Neural progenitor cell (in vitro differentiated cells): ENCODE data around the gene FAM110D. TPM values are rescaled to one million over a fixed set of nuclear protein-coding genes. Genes with fewer than 3 reads are reported as not detected.

Experiments used
- DNase-seq: peaks from one replicate; pipeline ENCODE4 v3.0.0-alpha.2; 2016; ENCODE audit warnings: low spot score
- H2AFZ ChIP-seq: fragments of 200-600 bp; sonication (generic); replicated peaks from 2 replicates; pipeline ENCODE4 v1.6.1; 2016; ENCODE audit warnings: antibody characterized with exemption
- H3F3A ChIP-seq: fragments of 200-600 bp; sonication (generic); 2 replicates; pipeline ENCODE4 v1.6.1; 2016; ENCODE audit warnings: antibody characterized with exemption, low read depth
- H3K27ac ChIP-seq: fragments of 200-600 bp; sonication (generic); 2 replicates; pipeline ENCODE4 v1.5.1; 2016; ENCODE audit warnings: mild to moderate bottlenecking
- H3K27me3 ChIP-seq: fragments of 200-600 bp; sonication (generic); 2 replicates; pipeline ENCODE4 v1.6.1; 2016; ENCODE audit warnings: mild to moderate bottlenecking, moderate library complexity
- H3K36me3 ChIP-seq: fragments of 200-600 bp; sonication (generic); 2 replicates; pipeline ENCODE4 v1.5.1; 2016
- H3K4me1 ChIP-seq: fragments of 200-600 bp; sonication (generic); 2 replicates; pipeline ENCODE4 v1.6.1; 2016; ENCODE audit warnings: mixed run types
- H3K4me2 ChIP-seq: fragments of 200-600 bp; sonication (generic); 2 replicates; pipeline ENCODE4 v1.6.1; 2016
- H3K4me3 ChIP-seq: fragments of 200-600 bp; sonication (generic); 2 replicates; pipeline ENCODE4 v1.5.1; 2016
- H3K79me2 ChIP-seq: fragments of 200-600 bp; sonication (generic); 2 replicates; pipeline ENCODE4 v1.6.1; 2016; ENCODE audit warnings: low read depth
- H3K9ac ChIP-seq: fragments of 200-600 bp; sonication (generic); 2 replicates; pipeline ENCODE4 v1.6.1; 2016
- H3K9me3 ChIP-seq: fragments of 200-600 bp; sonication (generic); 2 replicates; pipeline ENCODE4 v1.5.1; 2016; ENCODE audit warnings: low read depth
- H4K20me1 ChIP-seq: fragments of 200-600 bp; sonication (generic); 2 replicates; pipeline ENCODE4 v1.6.1; 2016; ENCODE audit warnings: low read depth
- H3K27ac Mint-ChIP-seq: 3 replicates; pipeline ENCODE4 v1.8.0; 2021; ENCODE audit warnings: mixed read lengths
- H3K27me3 Mint-ChIP-seq: 2 replicates; pipeline ENCODE4 v1.8.0; 2022; ENCODE audit warnings: low read depth, mild to moderate bottlenecking, inconsistent platforms, moderate library complexity, mixed read lengths; ENCODE audit not compliant: insufficient read depth
- H3K36me3 Mint-ChIP-seq: 3 replicates; pipeline ENCODE4 v1.8.0; 2021; ENCODE audit warnings: mixed read lengths
- H3K4me1 Mint-ChIP-seq: 3 replicates; pipeline ENCODE4 v1.8.0; 2021; ENCODE audit warnings: mixed read lengths
- H3K4me3 Mint-ChIP-seq: 3 replicates; pipeline ENCODE4 v1.8.0; 2021; ENCODE audit warnings: mild to moderate bottlenecking, moderate library complexity, mixed read lengths
- H3K9me3 Mint-ChIP-seq: 3 replicates; pipeline ENCODE4 v1.8.0; 2020; ENCODE audit warnings: mixed read lengths
- EZH2 ChIP-seq: fragments of 200-600 bp; sonication (generic); IDR thresholded peaks from 2 replicates; pipeline ENCODE4 v1.6.1; 2017; ENCODE audit warnings: antibody characterized with exemption, mild to moderate bottlenecking, moderate library complexity
- EZH2phosphoT487 ChIP-seq: fragments of 200-600 bp; sonication (generic); IDR thresholded peaks from 2 replicates; pipeline ENCODE4 v1.6.1; 2017; ENCODE audit warnings: antibody characterized with exemption
- total RNA-seq: library from RNA; depleted of rRNA; stranded (reverse); fragments of >200 nt; gene quantifications from 2 replicates; pipeline ENCODE4 v1.2.3, GENCODE V29; 2015; ENCODE audit warnings: low replicate concordance
- TF ChIP-seq, protein P1 (sequence below): fragments of 200-600 bp; sonication (generic); IDR thresholded peaks from 2 replicates; pipeline ENCODE4 v1.5.1; 2017; ENCODE audit warnings: antibody characterized with exemption, mild to moderate bottlenecking

Gene FAM110D
- total RNA-seq, 1 donor from 2014 or later = 0.28 TPM

DNA sequence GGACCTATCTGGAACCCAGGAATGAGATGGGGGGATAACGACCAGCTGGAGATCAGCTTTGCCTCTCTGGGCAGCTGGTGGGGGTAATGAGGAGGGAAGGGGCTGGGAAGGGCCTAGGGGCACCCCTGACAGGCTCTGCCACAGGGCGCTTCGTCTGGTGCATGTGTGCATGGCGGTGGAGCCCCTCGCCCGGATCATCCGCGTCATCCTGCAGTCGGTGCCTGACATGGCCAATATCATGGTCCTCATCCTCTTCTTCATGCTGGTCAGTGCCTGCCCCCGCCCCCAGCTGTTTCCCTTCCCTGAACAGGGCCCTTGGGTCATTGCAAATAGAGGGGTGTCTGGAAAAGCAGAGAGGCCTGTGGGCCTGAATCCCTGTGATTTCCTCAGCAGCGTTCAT, 38.9 kb downstream of the FAM110D start:
- H3K4me3 ChIP-seq = no peak overlapping the region
- TF ChIP-seq EZH2phosphoT487 (no peak), EZH2 (no peak)
- TF ChIP-seq, protein P1, sequence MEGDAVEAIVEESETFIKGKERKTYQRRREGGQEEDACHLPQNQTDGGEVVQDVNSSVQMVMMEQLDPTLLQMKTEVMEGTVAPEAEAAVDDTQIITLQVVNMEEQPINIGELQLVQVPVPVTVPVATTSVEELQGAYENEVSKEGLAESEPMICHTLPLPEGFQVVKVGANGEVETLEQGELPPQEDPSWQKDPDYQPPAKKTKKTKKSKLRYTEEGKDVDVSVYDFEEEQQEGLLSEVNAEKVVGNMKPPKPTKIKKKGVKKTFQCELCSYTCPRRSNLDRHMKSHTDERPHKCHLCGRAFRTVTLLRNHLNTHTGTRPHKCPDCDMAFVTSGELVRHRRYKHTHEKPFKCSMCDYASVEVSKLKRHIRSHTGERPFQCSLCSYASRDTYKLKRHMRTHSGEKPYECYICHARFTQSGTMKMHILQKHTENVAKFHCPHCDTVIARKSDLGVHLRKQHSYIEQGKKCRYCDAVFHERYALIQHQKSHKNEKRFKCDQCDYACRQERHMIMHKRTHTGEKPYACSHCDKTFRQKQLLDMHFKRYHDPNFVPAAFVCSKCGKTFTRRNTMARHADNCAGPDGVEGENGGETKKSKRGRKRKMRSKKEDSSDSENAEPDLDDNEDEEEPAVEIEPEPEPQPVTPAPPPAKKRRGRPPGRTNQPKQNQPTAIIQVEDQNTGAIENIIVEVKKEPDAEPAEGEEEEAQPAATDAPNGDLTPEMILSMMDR = no peak
- Mint-ChIP-seq H3K27ac (no peak overlapping the region), H3K4me1 (peaks cover 12% of the 10 kb centered on the region), H3K4me3 (no peak overlapping the region), H3K9me3 (no peaks in the 10 kb centered on the region), H3K36me3 (no peaks in the 10 kb centered on the region), H3K27me3 (peaks cover 9% of the 10 kb centered on the region)
- H3K9me3 ChIP-seq = no peaks in the 10 kb centered on the region
- H3F3A ChIP-seq = no peaks in the 10 kb centered on the region
- no peaks in the 10 kb centered on the region for H4K20me1 ChIP-seq
- no peak overlapping the region for H2AFZ ChIP-seq
- DNase-seq = no peak
- H3K79me2 ChIP-seq = no peaks in the 10 kb centered on the region
- H3K36me3 ChIP-seq = no peaks in the 10 kb centered on the region
- no peak overlapping the region for H3K27ac ChIP-seq
- H3K27me3 ChIP-seq = no peaks in the 10 kb centered on the region
- peaks cover 4% of the 10 kb centered on the region for H3K4me1 ChIP-seq
- H3K9ac ChIP-seq = no peak overlapping the region
- H3K4me2 ChIP-seq = no peak overlapping the region

DNA sequence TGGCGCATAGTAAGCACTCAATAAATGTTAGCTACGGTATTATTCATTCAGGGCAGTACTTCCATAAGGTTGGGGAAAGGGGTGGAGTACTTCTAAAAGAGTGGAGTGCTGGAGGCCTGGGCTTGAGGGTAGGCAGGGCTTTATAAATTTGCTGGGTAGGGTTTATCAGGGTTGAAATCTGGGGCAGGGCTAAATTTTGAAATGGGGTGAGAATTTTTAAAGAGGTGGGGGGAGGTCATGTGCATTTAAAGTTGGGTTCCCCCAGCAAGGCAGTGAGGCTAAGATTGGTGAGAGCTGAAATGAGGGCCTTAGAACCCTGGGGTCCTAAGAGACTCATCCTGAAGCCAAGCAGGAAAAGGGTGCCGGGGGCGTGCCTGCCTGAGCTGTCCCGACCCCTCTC, 41.5 kb downstream of the FAM110D start:
- Histone ChIP-seq H3K9ac (no peak overlapping the region), H3K4me3 (no peak overlapping the region), H3K9me3 (no peaks in the 10 kb centered on the region), H3F3A (no peaks in the 10 kb centered on the region), H3K36me3 (no peaks in the 10 kb centered on the region), H3K27ac (no peak overlapping the region), H3K27me3 (no peaks in the 10 kb centered on the region), H3K4me1 (peaks cover 4% of the 10 kb centered on the region), H3K4me2 (no peak overlapping the region), H3K79me2 (no peaks in the 10 kb centered on the region), H2AFZ (peak overlapping the region; percentile 46), H4K20me1 (no peaks in the 10 kb centered on the region)
- Mint-ChIP-seq H3K27me3 (peaks cover 9% of the 10 kb centered on the region), H3K9me3 (no peaks in the 10 kb centered on the region), H3K36me3 (no peaks in the 10 kb centered on the region), H3K4me1 (peaks cover 12% of the 10 kb centered on the region), H3K4me3 (no peak overlapping the region), H3K27ac (no peak overlapping the region)
- TF ChIP-seq, protein P1 = no peak
- no peak for TF ChIP-seq EZH2
- TF ChIP-seq EZH2phosphoT487 = no peak
- no peak for DNase-seq

DNA sequence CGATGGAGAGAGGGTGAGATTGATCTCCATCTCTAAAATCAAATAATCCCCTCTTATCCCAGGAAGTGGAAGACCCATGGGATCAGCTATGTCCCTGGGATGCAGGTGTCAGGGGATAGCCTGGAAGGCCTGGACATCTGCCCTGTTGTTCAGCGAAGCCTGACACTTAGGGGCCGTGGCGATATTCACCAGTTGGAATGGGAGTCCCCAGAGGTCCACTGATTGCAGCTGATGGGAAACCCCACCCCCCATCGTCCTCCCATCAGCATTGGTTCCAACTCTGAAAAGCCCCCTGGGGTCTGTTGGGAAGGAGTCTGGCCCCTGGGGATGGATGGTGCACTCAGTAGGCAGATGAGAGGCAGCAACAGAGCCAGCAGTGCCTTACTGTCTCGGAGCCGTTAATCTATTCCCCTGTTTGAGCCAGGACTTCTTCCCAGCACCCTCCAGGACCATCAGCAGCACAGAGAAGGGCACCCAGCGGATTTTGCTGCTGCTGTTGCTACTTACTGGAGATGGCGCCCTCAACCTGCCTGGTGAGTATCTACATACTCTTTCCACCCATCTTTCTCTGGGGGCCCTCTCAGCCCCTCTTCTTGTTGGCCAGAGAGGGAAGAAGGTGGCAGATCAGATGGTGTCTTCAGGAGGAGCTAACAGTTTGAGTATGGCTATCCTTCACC, 44.9 kb downstream of the FAM110D start:
- Mint-ChIP-seq H3K4me1 (peaks cover 12% of the 10 kb centered on the region), H3K27me3 (peaks cover 4% of the 10 kb centered on the region), H3K9me3 (no peaks in the 10 kb centered on the region), H3K27ac (no peak overlapping the region), H3K4me3 (no peak overlapping the region), H3K36me3 (no peaks in the 10 kb centered on the region)
- Histone ChIP-seq H3K4me2 (no peak overlapping the region), H3K4me3 (no peak overlapping the region), H3K9ac (no peak overlapping the region), H3K27ac (no peak overlapping the region), H3K36me3 (no peaks in the 10 kb centered on the region), H3K79me2 (no peaks in the 10 kb centered on the region), H4K20me1 (no peaks in the 10 kb centered on the region), H2AFZ (peak overlapping the region; percentile 72), H3K9me3 (no peaks in the 10 kb centered on the region), H3K27me3 (no peaks in the 10 kb centered on the region), H3K4me1 (peaks cover 4% of the 10 kb centered on the region), H3F3A (no peaks in the 10 kb centered on the region)
- TF ChIP-seq EZH2 = no peak
- TF ChIP-seq, protein P1 = no peak
- no peak for TF ChIP-seq EZH2phosphoT487
- no peak for DNase-seq
